Heart left ventricle (tissue), 16 donors: ENCODE measurements around the gene PTS. TPM values are rescaled to one million over a fixed set of nuclear protein-coding genes. Genes with fewer than 3 reads are reported as not detected.

ENCODE experiments used
- ATAC-seq, 4 donors: fragments of 200-7000 bp; cut with Tn5 transposase; one replicate each; pipeline ENCODE4 v1.9.1; 2020 to 2022; ENCODE audit warnings: moderate library complexity in 4 of 4, mild to moderate bottlenecking in 3 of 4, moderate number of reproducible peaks in 1 of 4
- DNase-seq, 5 donors: peaks; one replicate each; pipeline ENCODE4 v3.0.0-alpha.2; 2020
- H3K27ac ChIP-seq, 12 donors: fragments of 200-600 bp; sonication (generic) in 4 of 12; one replicate each; pipeline versions ENCODE4 v1.5.0 to v1.8.0; 2016 to 2022; ENCODE audit warnings: mild to moderate bottlenecking in 2 of 12
- H3K27me3 ChIP-seq, 9 donors: fragments of 200-600 bp; sonication (generic) in 2 of 9; one replicate each; pipeline versions ENCODE4 v1.5.1 to v1.8.0; 2016 to 2022; ENCODE audit warnings: mild to moderate bottlenecking in 3 of 9
- H3K36me3 ChIP-seq, 9 donors: fragments of 200-600 bp; sonication (generic) in 2 of 9; one replicate each; pipeline versions ENCODE4 v1.5.0 to v1.8.0; 2018 to 2022; ENCODE audit warnings: mild to moderate bottlenecking in 2 of 9
- H3K4me1 ChIP-seq, 12 donors: fragments of 200-600 bp; sonication (generic) in 4 of 12; one replicate each; pipeline versions ENCODE4 v1.5.0 to v1.8.0; 2016 to 2022; ENCODE audit warnings: mild to moderate bottlenecking in 3 of 12
- H3K4me3 ChIP-seq, 12 donors: fragments of 200-600 bp; sonication (generic) in 4 of 12; one replicate each; pipeline versions ENCODE4 v1.5.0 to v1.8.0; 2017 to 2022; ENCODE audit warnings: mild to moderate bottlenecking in 9 of 12, moderate library complexity in 4 of 12
- H3K9me3 ChIP-seq, 12 donors: fragments of 200-600 bp; sonication (generic) in 4 of 12; one replicate each; pipeline versions ENCODE4 v1.5.0 to v1.8.0; 2016 to 2022; ENCODE audit warnings: mild to moderate bottlenecking in 1 of 12
- POLR2A ChIP-seq, 2 donors: fragments of 450-650 bp; IDR thresholded peaks; one replicate each; pipeline ENCODE4 v1.6.1; 2017; ENCODE audit warnings: antibody characterized with exemption in 2 of 2, mild to moderate bottlenecking in 2 of 2, moderate library complexity in 2 of 2
- WGBS, 4 donors: extraction: QIAGEN DNeasy Blood & Tissue Kit in 2 of 4; methylation state at CpG; one replicate each; pipeline versions ENCODE4 v1.1.5 to v1.1.7; 2013 to 2018; 5-methylcytosine and 5-hydroxymethylcytosine counted together
- intact Hi-C, 10 donors: fragments of 100-400 bp; cut with DNase I; formaldehyde crosslinking; loops; one replicate each; pipeline versions ENCODE4 v1.11.1 to v1.14.2; 2022
- polyA plus RNA-seq, 2 donors: library from polyadenylated mRNA; stranded (reverse); fragments of 200-250 nt; gene quantifications; one replicate each; pipeline ENCODE4 v1.2.3, GENCODE V29; 2013
- total RNA-seq, 9 donors: library from RNA; depleted of rRNA in 2 of 9; stranded (reverse); fragments of >200 nt in 2 of 9; fragmentation: NEBNext Ultra II Directional in 3 of 9; extraction: Animal tissue kit (Norgen Biotek cat#: 25700) in 3 of 9; gene quantifications; one replicate each; pipeline versions ENCODE4 v1.1.0 to v1.2.4, GENCODE V29; 2016 to 2023
- TF ChIP-seq, protein P1 (sequence below), 12 donors: fragments of 200-600 bp; sonication (generic) in 4 of 12; IDR thresholded peaks; one replicate each; pipeline versions ENCODE4 v1.5.0 to v1.8.0; 2018 to 2022; ENCODE audit warnings: antibody characterized with exemption in 12 of 12, mild to moderate bottlenecking in 5 of 12
- donor health status: ischemic (EF 13 %, LVEDD 7.1; RV severe dilation, severe dysfunction).
- donor health status: healthy with polysubstance abuse.
- donor health status: DM: no; HTN: yes; CAD: no.
- donor health status: DM: no; HTN: no; CAD: no.
- donor health status: ischemic (EF 25% LVEDD 6.9; RV normal size, moderate dysfunction).
- donor health status: ischemic (EF 25% LVEDD 5.7; RV mildly dilated, moderate dysfunction).
- donor health status: healthy.
- donor health status: DM: yes; HTN: yes; CAD: no.
- donor health status: ischemic (EF 35%, LVEDD 5.7; RV mildly dilated, moderate dysfunction).
- donor health status: nonischemic (EF 11% LVEDD 7.7; RV severe dilation, severe dysfunction).
- donor health status: DM: yes; HTN: yes; CAD: no.
- donor health status: PGD.
- donor health status: ischemic (EF 29% LVEDD 5.4; RV normal size, mild dysfunction).
- donor health status: nonischemic (EF 23%, LVEDD 6.1; RV moderate dilation, normal function).

PTS gene
- total and polyA plus RNA-seq, 11 donors, result 21.6 to 77.7 (median 30.7) TPM

DNA sequence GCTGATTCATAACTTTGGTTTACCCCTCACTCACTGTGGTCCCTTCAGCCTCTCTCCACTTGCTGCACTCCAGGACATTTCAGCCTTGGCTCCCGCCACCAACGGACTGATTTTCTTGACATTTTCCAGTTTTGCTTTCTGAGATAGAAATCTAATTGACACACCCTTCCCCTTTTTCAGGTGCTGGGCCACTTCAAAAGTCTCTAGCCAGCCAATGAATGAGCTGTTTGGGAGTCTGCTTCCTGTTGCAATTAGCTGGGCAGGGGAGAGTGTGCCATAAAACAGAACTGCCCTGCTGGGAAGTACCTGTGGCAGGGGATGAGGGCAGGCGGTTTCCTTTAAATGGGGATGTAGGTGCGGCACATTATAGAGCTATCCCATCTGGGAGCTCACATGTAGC, 55.5 kb downstream of the PTS start:
- Histone ChIP-seq H3K9me3 (no peaks in the 10 kb centered on the region), H3K4me3 (no peak overlapping the region), H3K27me3 (no peaks in the 10 kb centered on the region), H3K36me3 (no peaks in the 10 kb centered on the region), H3K4me1 (peaks cover 0 to 15% (median 0%) of the 10 kb centered on the region in 12 donors), H3K27ac (no peak overlapping the region)
- no peak for TF ChIP-seq POLR2A (IDR thresholded peaks at IDR 0.05)
- TF ChIP-seq, protein P1, sequence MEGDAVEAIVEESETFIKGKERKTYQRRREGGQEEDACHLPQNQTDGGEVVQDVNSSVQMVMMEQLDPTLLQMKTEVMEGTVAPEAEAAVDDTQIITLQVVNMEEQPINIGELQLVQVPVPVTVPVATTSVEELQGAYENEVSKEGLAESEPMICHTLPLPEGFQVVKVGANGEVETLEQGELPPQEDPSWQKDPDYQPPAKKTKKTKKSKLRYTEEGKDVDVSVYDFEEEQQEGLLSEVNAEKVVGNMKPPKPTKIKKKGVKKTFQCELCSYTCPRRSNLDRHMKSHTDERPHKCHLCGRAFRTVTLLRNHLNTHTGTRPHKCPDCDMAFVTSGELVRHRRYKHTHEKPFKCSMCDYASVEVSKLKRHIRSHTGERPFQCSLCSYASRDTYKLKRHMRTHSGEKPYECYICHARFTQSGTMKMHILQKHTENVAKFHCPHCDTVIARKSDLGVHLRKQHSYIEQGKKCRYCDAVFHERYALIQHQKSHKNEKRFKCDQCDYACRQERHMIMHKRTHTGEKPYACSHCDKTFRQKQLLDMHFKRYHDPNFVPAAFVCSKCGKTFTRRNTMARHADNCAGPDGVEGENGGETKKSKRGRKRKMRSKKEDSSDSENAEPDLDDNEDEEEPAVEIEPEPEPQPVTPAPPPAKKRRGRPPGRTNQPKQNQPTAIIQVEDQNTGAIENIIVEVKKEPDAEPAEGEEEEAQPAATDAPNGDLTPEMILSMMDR (IDR thresholded peaks at IDR 0.05), result no peak
- ATAC-seq (no peak), DNase-seq (no peak)
- intact Hi-C loops, result loop anchor here in 9 of 10 donors (2.0 to 10.0 kb wide), 9 partner anchors 55 to 1003 kb away; partner anchors contain the start of genes DIXDC1 (in 1 of the 9) and PTS (in 1 of the 9)
- 79 to 89% (median 88%) methylated on average over 4 of the region's 4 CpGs for WGBS, 4 donors

Other genes starting within 250 kb of the PTS start
- 100 to 1,000 TPM; 110 to 179 (median 160) TPM for gene DLAT, start 201.0 kb upstream of the PTS start, total RNA-seq
- 10 to 100 TPM; 48.7 to 98.3 TPM for gene DLAT, start 201.0 kb upstream of the PTS start, polyA plus RNA-seq
- gene PIH1D2, start 152.4 kb upstream of the PTS start, total RNA-seq, result 1 to 10 TPM; 1.4 to 6.9 (median 2.1) TPM
- gene PIH1D2, start 152.4 kb upstream of the PTS start, polyA plus RNA-seq, result 1 to 10 TPM; 1.4 to 2.4 TPM
- gene NKAPD1, start 152.1 kb upstream of the PTS start, total RNA-seq, result 10 to 100 TPM in 3 of 9 donors, 1 to 10 TPM in 6; 5.1 to 12.5 (median 7.6) TPM
- 10 to 100 TPM in 1 of 2 donors, 1 to 10 TPM in 1; 4.2 to 10.9 TPM for gene NKAPD1, start 152.1 kb upstream of the PTS start, polyA plus RNA-seq
- gene TIMM8B, start 139.7 kb upstream of the PTS start, total RNA-seq, result 100 to 1,000 TPM; 113 to 203 (median 148) TPM
- gene TIMM8B, start 139.7 kb upstream of the PTS start, polyA plus RNA-seq, result 100 to 1,000 TPM; 210 to 327 TPM
- 100 to 1,000 TPM; 173 to 314 (median 245) TPM for gene SDHD, start 139.6 kb upstream of the PTS start, total RNA-seq
- gene SDHD, start 139.6 kb upstream of the PTS start, polyA plus RNA-seq, result 100 to 1,000 TPM; 235 to 236 TPM
- 10 to 100 TPM in 2 of 9 donors, 1 to 10 TPM in 6, under 1 TPM in 1; 0.88 to 23.9 (median 2.0) TPM for gene IL18, start 62.3 kb upstream of the PTS start, total RNA-seq
- 1 to 10 TPM; 1.1 to 3.4 TPM for gene IL18, start 62.3 kb upstream of the PTS start, polyA plus RNA-seq
- gene TEX12, start 59.1 kb upstream of the PTS start, total RNA-seq, result under 1 TPM in 2 of 9 donors, not detected in 7; 0.36 to 0.57 TPM
- under 1 TPM in 1 of 2 donors, not detected in 1; 0.27 TPM for gene TEX12, start 59.1 kb upstream of the PTS start, polyA plus RNA-seq
- 100 to 1,000 TPM in 4 of 9 donors, 10 to 100 TPM in 5; 51.8 to 126 (median 86.1) TPM for gene BCO2, start 50.9 kb upstream of the PTS start, total RNA-seq
- gene BCO2, start 50.9 kb upstream of the PTS start, polyA plus RNA-seq, result 10 to 100 TPM; 58.4 to 80.7 TPM
- not detected for gene PLET1, start 34.4 kb downstream of the PTS start, total RNA-seq
- not detected for gene PLET1, start 34.4 kb downstream of the PTS start, polyA plus RNA-seq